ENCODE data around the gene LAMA5. TPM values are rescaled to one million over a fixed set of nuclear protein-coding genes. Genes with fewer than 3 reads are reported as not detected.
A peak's percentile ranks its signal among the peaks of the same experiment; 100 is the strongest.

The LAMA5 gene
- total RNA-seq, 1 experiment from 2014 or later, result 29.7 TPM

DNA sequence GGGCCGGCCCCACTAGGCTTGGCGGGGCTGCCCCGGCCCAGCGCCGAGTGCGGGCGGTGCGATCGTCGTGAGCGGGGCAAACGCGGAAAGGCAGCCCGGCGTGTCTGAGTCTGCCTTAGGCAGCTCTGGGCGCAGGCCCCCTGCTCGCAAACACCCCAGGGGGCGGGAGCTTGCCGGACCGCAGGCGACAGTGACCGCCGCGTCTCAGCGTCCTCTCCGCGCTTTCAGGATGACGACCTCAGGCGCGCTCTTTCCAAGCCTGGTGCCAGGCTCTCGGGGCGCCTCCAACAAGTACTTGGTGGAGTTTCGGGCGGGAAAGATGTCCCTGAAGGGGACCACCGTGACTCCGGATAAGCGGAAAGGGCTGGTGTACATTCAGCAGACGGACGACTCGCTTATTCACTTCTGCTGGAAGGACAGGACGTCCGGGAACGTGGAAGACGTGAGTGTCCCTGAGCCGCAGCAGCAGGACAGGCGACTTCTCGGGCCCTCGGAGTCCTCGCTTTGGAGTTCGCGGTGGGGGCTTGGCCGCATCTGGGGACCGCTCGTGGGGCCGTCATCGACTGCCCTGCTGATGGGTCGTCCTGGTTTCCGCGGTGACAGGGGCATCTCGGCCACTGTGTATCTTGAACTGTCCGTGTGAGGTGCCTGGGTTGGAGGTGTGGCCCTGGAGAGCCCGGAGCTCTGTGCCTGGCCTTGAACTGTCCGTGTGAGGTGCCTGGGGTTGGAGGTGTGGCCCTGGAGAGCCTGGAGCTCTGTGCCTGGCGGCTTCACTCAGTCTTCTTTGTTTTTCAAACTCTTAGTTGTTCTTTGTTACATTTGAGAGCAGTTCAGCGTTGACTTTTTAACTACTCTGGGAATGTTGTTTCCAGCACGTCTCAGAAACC lies 63.5 kb downstream of the LAMA5 start:
- peak; percentile 43 for DNase-seq (ENCODE audit: low read depth)

DNA sequence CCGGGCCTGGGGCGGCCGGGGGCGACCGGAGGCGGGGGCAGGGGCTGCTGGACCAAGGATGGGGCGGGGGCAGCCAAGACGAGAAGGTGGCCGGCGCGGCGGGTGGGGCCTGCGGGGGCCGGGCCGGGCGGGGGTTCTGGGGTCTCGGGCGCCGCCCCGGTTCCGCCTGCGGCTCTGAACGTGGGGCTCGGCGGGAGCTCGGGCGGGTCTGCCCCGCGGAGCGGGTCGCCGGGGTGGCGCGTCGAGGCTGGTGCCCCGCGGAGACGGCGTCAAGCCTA lies 64.1 kb downstream of the LAMA5 start:
- no peak for DNase-seq (ENCODE audit: low read depth)

DNA sequence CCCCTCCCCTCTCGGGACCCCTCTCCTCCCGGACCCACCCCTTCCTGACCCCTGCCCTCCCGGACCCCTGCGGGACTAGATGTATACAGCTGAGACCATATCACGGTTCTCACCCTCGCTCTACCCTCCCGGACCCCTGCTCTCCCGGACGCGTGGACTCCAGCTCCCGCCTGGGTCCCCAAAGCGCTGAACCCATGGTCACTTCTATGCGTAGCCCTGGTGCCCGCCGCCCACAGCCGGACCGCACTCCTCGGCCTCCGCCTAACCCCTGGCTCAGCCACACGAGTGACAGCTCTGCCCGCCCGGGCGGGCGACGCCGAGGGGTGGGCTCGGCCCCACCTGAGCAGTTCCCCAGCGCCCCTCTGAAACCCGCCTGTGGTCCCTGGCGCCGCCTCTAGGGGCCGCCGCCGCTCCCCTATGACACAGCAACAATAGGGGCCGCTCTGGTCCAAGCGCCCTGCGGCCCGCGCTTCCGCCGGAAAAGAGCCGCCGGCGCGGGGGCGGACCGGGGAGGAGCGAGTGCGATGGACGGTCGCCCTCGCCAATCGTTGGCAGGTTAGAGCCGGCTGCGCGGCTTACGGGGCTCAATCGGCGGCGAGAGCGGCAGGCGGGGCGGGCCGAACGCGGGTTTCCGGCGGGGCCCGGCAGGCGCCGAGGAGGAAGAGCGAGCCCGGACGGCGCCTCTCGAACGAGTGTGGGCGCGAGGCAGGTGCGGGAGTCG lies 64.6 kb downstream of the LAMA5 start, which contains the start of gene ADRM1:
ADRM1 (plus strand) TSS at position 657 of the 721 bp plus-strand sequence. CDS start 572 bp downstream, outside the sequence.
- DNase-seq (ENCODE audit: low read depth), result peak; percentile 97

DNA sequence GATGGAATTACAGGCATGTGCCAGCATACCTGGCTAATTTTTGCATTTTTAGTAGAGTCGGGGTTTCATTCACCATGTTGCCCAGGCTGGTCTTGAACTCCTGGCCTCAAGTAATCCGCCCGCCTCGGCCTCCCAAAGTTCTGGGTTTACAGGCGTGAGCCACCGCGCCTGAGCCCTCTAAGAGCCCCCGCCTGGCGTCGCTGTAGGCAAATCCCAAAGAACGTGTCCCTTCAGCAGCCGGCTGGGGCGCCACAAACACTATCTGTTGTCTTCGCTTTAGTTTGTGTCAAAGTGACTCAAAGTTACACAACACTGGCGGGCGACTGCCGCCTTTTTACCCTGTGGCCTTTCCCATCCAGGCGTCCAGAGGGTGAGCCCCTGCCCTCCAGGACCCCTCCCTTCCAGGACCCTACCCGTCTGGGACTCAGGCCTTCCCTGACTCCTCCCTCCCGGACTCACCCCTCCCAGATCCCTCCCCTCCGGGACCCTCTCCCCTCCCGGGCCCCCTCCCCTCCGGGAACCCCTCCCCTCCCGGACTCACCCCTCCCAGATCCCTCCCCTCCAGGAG lies 65.3 kb downstream of the LAMA5 start:
- peak; percentile 98 for DNase-seq (ENCODE audit: low read depth)

DNA sequence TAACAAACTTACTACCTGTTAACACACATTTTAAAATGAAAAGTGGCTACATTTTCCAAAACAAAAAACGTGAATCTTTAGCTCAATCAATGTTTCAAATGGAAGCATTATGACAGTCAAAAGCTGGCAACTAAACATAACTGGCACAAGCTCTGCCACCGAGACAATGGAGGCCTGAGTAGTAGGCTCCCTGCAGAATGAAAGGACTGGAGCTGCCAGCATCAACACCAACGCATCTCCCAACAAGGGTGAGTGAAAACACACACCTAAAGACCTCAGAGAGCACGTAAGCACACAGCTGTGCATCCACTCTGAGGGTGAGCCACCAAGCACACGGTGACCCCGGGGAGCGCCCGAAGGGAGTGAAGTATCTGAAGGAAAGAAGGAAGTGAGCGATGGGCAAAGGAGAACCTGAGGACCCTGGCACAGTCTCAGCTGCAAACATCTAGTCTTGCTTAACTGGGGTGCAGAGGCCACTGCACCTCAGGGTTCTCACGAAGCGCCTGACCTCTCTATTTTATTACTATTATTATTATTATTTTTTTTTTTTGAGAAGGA lies 65.9 kb downstream of the LAMA5 start:
- no peak for DNase-seq (ENCODE audit: low read depth)

DNA sequence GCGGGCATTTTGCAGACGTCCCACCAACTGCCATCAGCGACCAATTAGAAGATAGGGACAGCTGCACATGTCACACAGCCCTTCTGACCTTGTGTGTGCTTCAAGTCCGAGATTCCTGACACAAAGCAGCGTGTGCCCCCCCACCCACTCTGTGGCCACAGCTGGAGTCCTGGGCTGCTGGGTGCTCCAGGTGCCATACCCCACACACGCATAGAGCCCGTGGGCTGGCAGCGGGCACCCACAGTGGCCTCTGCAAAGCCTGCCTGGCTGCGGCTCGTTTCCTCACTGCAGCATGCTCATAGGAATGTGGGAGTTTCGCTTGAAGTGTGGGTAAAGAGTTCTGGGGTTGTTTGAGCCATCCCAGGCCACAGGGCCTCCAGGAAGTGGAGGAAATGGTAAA lies 66.8 kb downstream of the LAMA5 start:
- no peak for DNase-seq (ENCODE audit: low read depth)

DNA sequence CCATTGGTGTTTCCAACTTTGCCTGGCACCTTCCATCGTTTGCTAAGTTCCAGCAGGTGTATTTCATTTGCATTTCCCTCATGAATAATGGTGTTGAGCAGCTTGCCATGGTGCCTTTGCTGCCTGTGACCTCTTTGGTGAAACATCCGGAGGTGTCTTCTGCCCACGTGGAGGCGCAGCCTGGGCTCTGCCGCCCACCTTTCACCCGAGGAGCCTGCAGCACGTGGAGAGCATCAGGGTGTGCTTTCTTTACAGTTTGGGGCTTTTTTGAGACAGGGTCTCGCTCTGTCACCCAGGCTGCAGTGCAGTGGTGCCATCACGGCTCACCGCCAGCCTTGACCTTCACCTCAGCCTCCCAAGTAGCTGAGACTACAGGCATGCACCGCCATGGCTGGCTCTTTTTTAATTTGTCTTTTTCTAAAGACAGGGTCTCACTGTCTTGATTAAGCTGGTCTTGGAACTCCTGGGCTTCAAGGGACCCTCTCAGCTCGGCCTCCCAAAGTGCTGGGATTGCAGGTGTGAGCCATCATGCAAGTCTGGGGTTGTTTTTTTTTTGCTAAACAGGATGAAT lies 67.4 kb downstream of the LAMA5 start:
- no peak for DNase-seq (ENCODE audit: low read depth)

DNA sequence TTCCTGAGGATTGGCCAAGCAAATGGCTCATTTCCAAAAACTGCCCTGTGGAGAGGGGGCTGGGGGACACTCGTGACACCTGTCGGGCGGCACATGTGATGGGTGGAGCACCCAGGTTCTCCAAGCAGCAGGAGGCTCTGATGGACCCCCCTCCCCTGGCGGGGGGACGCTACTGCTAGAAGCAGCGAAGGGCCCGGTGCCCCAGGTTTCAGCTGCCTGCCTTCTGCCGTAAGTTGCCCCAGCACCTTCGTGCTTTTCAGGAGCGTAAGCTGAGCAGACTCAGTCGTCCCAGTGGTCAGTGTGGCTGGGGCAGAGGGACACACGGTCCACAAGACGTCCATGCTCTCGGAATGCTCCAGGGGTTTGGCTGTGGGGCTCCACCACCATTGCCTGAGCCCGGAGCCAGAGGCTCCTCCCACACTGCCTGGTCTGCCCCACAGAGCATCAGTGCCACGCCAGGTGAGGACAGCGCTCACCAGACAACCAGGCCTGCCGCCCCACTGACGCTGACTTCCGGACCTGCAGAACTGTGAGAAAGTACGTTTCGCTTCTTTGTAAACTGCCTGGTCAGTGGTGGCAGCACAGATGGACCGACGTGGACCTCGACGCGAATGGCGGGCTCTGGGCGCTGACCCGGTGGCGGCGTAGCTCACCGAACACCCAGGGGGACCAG lies 68.4 kb downstream of the LAMA5 start:
- no peak for DNase-seq (ENCODE audit: low read depth)

DNA sequence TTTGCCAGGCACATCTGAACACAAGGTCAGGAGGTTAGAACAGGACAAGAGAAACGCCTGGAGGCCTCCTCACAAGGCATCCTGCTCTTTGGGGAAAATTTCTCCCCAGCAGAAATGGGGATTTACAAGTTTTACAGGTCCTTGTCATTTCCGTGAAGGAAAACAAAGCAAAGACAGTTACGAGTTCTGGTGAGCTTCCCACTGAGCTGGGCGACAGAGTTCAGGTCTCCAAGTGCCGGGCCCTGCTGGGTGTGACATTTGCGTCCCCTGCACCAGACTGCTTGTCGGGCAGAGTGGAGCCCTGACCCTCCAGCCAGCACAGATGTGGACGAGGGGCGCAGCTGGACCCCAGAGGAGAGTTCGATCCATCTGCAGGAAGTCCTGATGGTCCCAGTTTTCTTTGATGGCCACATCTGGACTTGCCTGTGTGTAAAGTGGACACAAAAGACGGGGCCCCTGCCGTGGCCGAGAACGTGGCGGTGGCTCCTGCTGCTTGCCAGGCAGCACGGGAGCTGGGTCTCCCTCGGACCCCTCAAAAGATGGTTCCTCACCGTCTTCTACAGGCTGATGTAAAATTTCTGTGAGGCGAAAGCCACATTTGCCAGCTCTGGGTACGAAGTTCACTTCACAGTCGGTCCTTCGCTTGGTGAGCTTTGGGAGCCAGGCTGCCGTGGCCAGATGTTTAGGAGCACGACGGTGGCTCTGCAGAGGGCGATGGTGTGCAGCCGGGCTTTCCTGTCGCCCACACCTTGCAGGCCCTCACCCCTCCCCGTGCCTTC lies 69.5 kb downstream of the LAMA5 start:
- DNase-seq (ENCODE audit: low read depth), result no peak

DNA sequence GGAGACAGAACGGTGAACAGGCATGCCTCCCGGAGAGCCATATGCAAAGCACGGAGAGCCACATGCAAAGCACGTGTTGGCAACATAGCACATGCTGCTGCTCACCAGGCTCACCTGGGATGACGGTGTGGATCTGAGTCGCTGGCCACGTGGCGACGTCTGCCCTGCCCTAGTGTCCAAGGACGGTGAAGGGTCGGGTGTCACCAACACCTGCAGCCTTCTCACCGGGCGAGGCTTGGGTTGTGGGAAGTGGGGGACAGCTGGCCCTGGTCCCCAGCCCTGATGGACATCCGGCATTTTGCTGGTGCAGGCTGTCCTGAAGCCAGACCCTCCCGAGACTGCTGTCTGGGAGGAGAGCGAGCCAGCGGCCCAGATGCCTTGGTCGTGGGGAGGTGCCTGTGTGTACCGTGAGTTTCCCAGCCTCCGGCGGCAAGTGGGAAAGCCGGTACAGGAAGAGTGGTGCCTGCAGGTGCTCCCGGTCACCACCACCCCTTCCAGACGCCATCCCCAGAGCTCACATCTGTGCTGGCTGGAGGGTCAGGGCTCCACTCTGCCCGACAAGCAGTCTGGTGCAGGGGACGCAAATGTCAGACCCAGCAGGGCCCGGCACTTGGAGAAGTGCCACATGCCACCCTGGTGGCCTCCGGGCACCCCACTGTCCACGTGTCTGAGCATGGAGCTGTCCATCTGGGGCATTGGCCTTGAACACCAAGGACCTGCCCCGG lies 70.2 kb downstream of the LAMA5 start:
- DNase-seq (ENCODE audit: low read depth), result no peak

DNA sequence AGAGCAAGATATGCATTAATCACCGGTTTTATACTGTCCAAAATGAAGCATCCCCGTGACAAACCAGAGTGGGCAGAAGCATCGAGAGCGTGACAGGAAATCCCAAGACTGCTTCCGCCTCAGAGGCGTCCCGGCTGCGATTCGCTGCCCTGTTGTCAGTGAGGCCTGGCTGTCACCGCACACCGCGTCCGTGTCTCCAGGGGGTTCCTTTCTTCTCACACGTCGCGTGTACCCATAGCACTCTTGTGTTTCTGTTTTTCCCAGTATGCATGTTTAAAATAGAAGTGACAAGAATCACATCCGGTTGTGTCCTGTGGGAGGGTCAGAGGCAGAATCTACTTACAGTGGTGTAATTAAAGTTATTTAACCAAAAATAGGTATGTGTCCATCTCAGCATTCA lies 72.6 kb downstream of the LAMA5 start:
- no peak for DNase-seq (ENCODE audit: low read depth)

DNA sequence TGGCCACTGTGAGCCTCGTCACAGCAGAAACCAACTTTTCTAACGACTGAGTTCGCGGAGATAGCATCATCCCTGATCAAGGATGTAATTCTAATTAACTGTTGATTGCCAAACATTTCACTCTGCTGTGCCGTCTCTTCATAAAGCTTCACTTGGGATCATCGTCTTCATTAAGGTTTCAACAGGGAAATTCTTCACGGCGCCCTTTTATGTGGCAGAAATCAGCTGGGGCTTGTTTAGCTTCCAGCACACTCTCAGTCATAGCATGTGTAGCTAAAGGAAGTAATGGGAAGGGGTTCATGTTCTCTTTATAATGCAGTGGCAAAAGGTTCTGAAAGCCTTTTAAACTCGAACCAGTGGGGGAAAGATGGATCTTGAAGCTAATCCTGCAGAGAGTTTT lies 73.2 kb downstream of the LAMA5 start:
- no peak for DNase-seq (ENCODE audit: low read depth)

DNA sequence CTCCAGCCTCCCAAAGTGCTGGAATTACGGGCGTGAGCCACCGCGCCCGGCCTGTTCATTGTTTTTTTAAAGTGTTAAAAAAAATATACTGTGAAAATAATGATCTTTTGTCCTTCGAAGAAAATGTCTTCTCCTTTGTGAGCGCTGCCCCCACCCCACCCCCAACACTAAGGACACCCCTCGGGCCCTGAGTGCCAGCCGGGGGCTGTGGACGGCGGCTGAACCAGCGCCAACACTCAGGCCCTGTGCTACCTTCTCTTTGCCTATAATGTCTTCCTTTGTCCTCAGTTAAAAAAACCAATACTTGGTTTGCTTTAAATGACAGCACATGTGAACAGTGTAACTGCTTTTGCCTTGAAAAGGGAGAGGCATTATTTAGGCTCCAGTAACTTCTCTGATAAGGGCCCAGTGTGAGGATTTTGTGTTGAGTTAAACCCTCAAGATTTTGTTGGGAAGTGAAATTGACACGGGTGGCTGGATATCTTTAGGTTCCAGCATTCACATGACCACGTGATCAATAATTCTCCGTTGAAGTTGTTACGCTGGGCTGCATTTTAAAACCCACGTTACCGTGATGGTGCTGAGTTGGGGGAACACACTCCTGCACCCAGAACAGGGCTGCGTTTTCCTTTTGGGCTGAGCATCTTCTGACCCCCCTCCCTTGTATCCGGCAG lies 73.9 kb downstream of the LAMA5 start:
- no peak for DNase-seq (ENCODE audit: low read depth)

DNA sequence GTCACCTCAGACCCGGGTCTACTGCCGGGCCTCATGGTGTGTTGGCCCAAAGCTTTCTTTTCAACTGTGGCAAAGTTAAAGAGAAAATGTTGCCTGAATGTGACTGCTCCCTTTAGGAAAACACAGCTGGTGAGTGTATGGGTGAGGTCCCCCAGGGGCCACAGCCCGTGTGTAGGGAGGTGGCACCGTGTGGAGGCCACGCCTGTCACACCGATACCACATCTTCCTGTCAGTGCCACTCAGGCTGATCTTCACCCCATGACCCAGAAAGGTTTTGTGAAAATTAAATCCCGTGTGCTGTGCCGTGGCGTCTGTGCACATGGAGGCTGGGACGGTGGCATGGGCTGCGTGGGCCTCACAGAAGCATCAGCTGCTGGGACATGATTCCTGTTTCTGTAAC lies 75.0 kb downstream of the LAMA5 start:
- no peak for DNase-seq (ENCODE audit: low read depth)

DNA sequence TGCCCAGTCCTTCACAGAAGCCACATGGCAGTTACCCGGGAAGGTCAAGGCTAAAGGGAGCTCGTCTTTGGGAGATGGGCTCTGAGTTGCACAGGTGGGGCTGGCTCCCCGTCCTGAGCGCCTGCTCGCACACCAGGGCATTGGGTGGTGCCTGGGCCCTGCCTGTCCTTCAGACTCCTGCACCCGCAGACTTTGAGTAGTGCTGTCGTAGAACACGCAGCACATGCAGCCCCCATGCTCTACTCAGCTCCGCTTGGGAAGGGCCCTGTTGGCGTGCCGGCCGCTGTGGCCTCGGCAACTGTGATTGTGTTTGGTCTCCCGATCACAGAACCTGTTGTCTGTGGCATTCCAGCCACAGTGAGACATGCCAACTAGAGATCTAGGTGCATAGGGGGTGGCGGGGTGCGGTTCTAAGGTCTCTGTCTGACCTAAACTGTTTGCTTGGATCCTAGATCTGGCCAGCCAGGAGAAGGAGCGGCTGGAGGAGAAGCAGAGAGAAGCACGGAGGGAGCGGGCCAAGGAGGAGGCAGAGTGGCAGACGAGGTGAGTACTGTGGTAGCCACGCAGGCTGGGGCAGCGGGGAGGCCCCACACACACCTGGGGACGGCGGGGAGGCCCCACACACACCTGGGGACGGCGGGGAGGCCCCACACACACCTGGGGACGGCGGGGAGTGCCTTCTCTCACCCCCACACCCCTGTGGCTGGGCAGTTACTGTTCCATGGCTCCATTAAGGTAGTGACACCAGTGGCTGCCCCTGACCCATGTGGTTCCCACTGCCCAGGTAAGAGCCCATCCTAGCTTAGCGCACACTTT lies 75.7 kb downstream of the LAMA5 start:
- DNase-seq (ENCODE audit: low read depth), result no peak

DNA sequence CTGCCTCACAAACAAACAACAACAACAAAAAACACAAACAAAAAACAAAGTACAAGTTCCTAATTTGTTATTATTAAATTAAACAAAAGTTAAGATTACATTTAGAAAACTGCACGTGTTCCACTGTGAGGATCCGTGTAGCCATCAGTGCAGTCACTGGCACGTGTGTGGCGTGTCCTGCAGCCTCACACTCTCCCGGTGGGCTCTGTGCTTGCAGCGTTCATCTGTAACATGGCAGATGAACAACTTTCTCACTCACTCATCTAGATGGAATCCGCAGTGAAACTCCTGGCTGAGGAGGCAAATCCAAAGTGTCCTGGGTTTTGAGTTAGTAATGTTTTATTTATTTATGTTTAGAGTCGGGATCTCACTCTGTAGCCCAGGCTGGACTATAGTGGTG lies 77.2 kb downstream of the LAMA5 start:
- DNase-seq (ENCODE audit: low read depth), result no peak

DNA sequence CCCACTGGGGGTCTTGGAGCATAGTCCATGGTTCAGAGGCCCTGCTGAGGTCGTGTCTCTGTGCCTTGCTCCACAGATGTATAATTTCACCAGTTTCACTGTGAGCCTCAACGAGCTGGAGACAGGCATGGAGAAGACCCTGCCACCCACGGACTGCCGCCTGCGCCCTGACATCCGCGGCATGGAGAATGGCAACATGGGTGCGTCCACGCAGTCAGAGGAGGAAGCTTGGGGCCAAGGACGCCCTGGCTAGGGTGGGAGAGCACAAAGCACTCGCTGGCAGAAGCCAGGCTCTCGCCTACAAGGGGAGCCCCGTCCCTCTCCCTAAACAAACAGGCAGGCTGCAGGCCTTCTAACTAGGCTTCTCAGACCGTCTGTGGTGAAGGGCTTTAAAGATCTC lies 78.0 kb downstream of the LAMA5 start:
- DNase-seq (ENCODE audit: low read depth), result no peak

DNA sequence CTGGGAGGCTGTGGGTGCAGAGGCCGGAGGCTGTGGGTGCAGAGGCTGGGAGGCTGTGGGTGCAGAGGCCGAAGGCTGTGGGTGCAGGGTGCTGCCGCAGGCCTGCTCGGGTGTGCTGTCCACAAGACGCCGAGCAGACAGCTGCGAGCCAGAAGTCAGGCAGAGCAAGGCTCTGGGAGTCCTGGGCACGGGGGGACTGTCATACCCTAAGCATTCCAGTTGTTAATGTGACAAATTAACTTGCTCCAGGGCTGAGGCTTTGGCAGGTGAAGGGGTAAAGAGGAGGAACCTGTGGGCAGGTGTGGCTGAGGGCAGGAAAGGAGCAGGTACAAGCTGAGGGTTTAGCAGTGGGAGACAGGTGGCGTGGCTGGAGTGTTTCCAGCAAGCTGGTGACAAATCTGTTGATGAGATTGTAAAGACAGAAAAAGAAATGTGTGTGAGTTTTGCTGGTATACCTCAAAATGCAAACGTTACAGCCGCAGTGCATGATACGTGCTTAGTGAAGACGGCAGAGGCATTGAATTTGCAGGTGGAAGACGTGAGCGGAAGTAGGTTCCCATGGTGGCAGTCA lies 78.5 kb downstream of the LAMA5 start:
- no peak for DNase-seq (ENCODE audit: low read depth)

Data from M059J (cell line).